ENCODE results near the gene RUVBL2. TPM values are rescaled to one million over a fixed set of nuclear protein-coding genes. Genes with fewer than 3 reads are reported as not detected.

Gene RUVBL2
- total RNA-seq = 172 and 175 TPM in 2 replicates

GRCh38 chr19:48993175-48994034 is at the start of gene RUVBL2, which contains the start of gene GYS1:
RUVBL2 (plus strand) TSS chr19:48993887; CDS start chr19:48993912, 25 bp downstream.
GYS1 (minus strand) TSS chr19:48993309; CDS start chr19:48993112, 197 bp downstream.
- H3K36me3 Mint-ChIP-seq (ENCODE audit: low read depth) = peaks cover 20% of the 10 kb centered on the region
- peaks cover 38% of the 10 kb centered on the region for H3K4me1 Mint-ChIP-seq (ENCODE audit: low read depth)
- peak; percentile 99 for DNase-seq (ENCODE audit: low spot score)
- H3K27ac Mint-ChIP-seq = peak within 1 kb of the TSS; percentile 96
- intact Hi-C loops (cut with micrococcal nuclease) = loop anchor here (1.0 to 5.0 kb wide), 18 partner anchors 26 to 666 kb away; partner anchors contain the start of genes ALDH16A1, BAX, BCAT2 and C19orf73
- H3K9me3 Mint-ChIP-seq = no peaks in the 10 kb centered on the region
- H3K27me3 Mint-ChIP-seq (ENCODE audit: insufficient read depth) = no peaks in the 10 kb centered on the region
- peak within 1 kb of the TSS; percentile 94 for H3K4me3 Mint-ChIP-seq

- intact Hi-C loops (cut with micrococcal nuclease) = no loop called here
- no peaks in the 10 kb centered on the region for H3K27me3 Mint-ChIP-seq (ENCODE audit: insufficient read depth)
Observed at GRCh38 chr19:48945415-48945814, 48.3 kb upstream of the RUVBL2 start.

GRCh38 chr19:48945817-48946216 is 47.9 kb upstream of the RUVBL2 start:
- Mint-ChIP-seq H3K4me1 (ENCODE audit: low read depth) (no peaks in the 10 kb centered on the region), H3K27ac (no peak overlapping the region), H3K27me3 (ENCODE audit: insufficient read depth) (no peaks in the 10 kb centered on the region), H3K9me3 (peaks cover 10% of the 10 kb centered on the region), H3K36me3 (ENCODE audit: low read depth) (no peaks in the 10 kb centered on the region), H3K4me3 (no peak overlapping the region)
- DNase-seq (ENCODE audit: low spot score) = no peak
- intact Hi-C loops (cut with micrococcal nuclease) = no loop called here

More at GRCh38 chr19:48945415-48945814, 48.3 kb upstream of the RUVBL2 start:
- Mint-ChIP-seq H3K27ac (no peak overlapping the region), H3K4me1 (ENCODE audit: low read depth) (no peaks in the 10 kb centered on the region), H3K36me3 (ENCODE audit: low read depth) (no peaks in the 10 kb centered on the region), H3K9me3 (peaks cover 10% of the 10 kb centered on the region), H3K4me3 (no peak overlapping the region)
- no peak for DNase-seq (ENCODE audit: low spot score)

GRCh38 chr19:48946463-48947257 is 47.0 kb upstream of the RUVBL2 start:
- H3K27me3 Mint-ChIP-seq (ENCODE audit: insufficient read depth) = no peaks in the 10 kb centered on the region
- DNase-seq (ENCODE audit: low spot score) = no peak
- H3K27ac Mint-ChIP-seq = no peak overlapping the region
- H3K4me1 Mint-ChIP-seq (ENCODE audit: low read depth) = no peaks in the 10 kb centered on the region
- intact Hi-C loops (cut with micrococcal nuclease) = no loop called here
- peaks cover 3% of the 10 kb centered on the region for H3K9me3 Mint-ChIP-seq
- H3K36me3 Mint-ChIP-seq (ENCODE audit: low read depth) = no peaks in the 10 kb centered on the region
- no peak overlapping the region for H3K4me3 Mint-ChIP-seq

- Mint-ChIP-seq H3K4me3 (no peak overlapping the region), H3K9me3 (peaks cover 3% of the 10 kb centered on the region), H3K36me3 (ENCODE audit: low read depth) (no peaks in the 10 kb centered on the region), H3K4me1 (ENCODE audit: low read depth) (no peaks in the 10 kb centered on the region), H3K27ac (no peak overlapping the region), H3K27me3 (ENCODE audit: insufficient read depth) (no peaks in the 10 kb centered on the region)
- intact Hi-C loops (cut with micrococcal nuclease) = no loop called here
- no peak for DNase-seq (ENCODE audit: low spot score)
Observed at GRCh38 chr19:48947258-48947542, 46.5 kb upstream of the RUVBL2 start.

GRCh38 chr19:48950159-48950558 is 43.5 kb upstream of the RUVBL2 start:
- peaks cover 3% of the 10 kb centered on the region for H3K36me3 Mint-ChIP-seq (ENCODE audit: low read depth)
- peaks cover 3% of the 10 kb centered on the region for H3K9me3 Mint-ChIP-seq
- H3K4me1 Mint-ChIP-seq (ENCODE audit: low read depth) = peaks cover 6% of the 10 kb centered on the region
- no peak overlapping the region for H3K27ac Mint-ChIP-seq
- intact Hi-C loops (cut with micrococcal nuclease) = loop anchor here (10.0 kb wide), 1 partner anchor 435 kb away; the partner anchor contains the start of gene LMTK3
- no peak for DNase-seq (ENCODE audit: low spot score)
- no peaks in the 10 kb centered on the region for H3K27me3 Mint-ChIP-seq (ENCODE audit: insufficient read depth)
- H3K4me3 Mint-ChIP-seq = no peak overlapping the region

GRCh38 chr19:48950830-48951519 is 42.7 kb upstream of the RUVBL2 start:
- H3K9me3 Mint-ChIP-seq = peaks cover 3% of the 10 kb centered on the region
- no peak overlapping the region for H3K4me3 Mint-ChIP-seq
- intact Hi-C loops (cut with micrococcal nuclease) = loop anchor here (10.0 kb wide), 1 partner anchor 436 kb away; the partner anchor contains the start of gene LMTK3
- no peak for DNase-seq (ENCODE audit: low spot score)
- H3K36me3 Mint-ChIP-seq (ENCODE audit: low read depth) = peaks cover 9% of the 10 kb centered on the region
- peaks cover 9% of the 10 kb centered on the region for H3K4me1 Mint-ChIP-seq (ENCODE audit: low read depth)
- no peaks in the 10 kb centered on the region for H3K27me3 Mint-ChIP-seq (ENCODE audit: insufficient read depth)
- no peak overlapping the region for H3K27ac Mint-ChIP-seq

- DNase-seq (ENCODE audit: low spot score) = no peak
- Mint-ChIP-seq H3K27me3 (ENCODE audit: insufficient read depth) (no peaks in the 10 kb centered on the region), H3K27ac (no peak overlapping the region), H3K4me3 (no peak overlapping the region), H3K36me3 (ENCODE audit: low read depth) (peaks cover 28% of the 10 kb centered on the region), H3K4me1 (ENCODE audit: low read depth) (peaks cover 26% of the 10 kb centered on the region), H3K9me3 (peaks cover 2% of the 10 kb centered on the region)
- intact Hi-C loops (cut with micrococcal nuclease) = loop anchor here (10.0 kb wide), 1 partner anchor 438 kb away; the partner anchor contains the start of gene LMTK3
Observed at GRCh38 chr19:48953141-48953540, 40.5 kb upstream of the RUVBL2 start.

- H3K36me3 Mint-ChIP-seq (ENCODE audit: low read depth) = peaks cover 30% of the 10 kb centered on the region
- peak overlapping the region; percentile 95 for H3K4me3 Mint-ChIP-seq
- no peaks in the 10 kb centered on the region for H3K27me3 Mint-ChIP-seq (ENCODE audit: insufficient read depth)
- no peak for DNase-seq (ENCODE audit: low spot score)
- no peaks in the 10 kb centered on the region for H3K9me3 Mint-ChIP-seq
- peak overlapping the region; percentile 95 for H3K27ac Mint-ChIP-seq
- intact Hi-C loops (cut with micrococcal nuclease) = loop anchor here (1.0 to 10.0 kb wide), 4 partner anchors 11 to 439 kb away; partner anchors contain the start of genes FTL, GYS1, LMTK3 and NUCB1
- peaks cover 26% of the 10 kb centered on the region for H3K4me1 Mint-ChIP-seq (ENCODE audit: low read depth)
Observed at GRCh38 chr19:48953990-48954594, 39.6 kb upstream of the RUVBL2 start.

- intact Hi-C loops (cut with micrococcal nuclease) = loop anchor here (1.0 to 10.0 kb wide), 4 partner anchors 11 to 440 kb away; partner anchors contain the start of genes FTL, GYS1, LMTK3 and NUCB1
- peak; percentile 92 for DNase-seq (ENCODE audit: low spot score)
- Mint-ChIP-seq H3K27me3 (ENCODE audit: insufficient read depth) (no peaks in the 10 kb centered on the region), H3K9me3 (no peaks in the 10 kb centered on the region), H3K4me3 (peak within 1 kb of the TSS; percentile 95), H3K36me3 (ENCODE audit: low read depth) (peaks cover 30% of the 10 kb centered on the region), H3K27ac (peak within 1 kb of the TSS; percentile 95), H3K4me1 (ENCODE audit: low read depth) (peaks cover 26% of the 10 kb centered on the region)
Observed at GRCh38 chr19:48954595-48955307, 38.9 kb upstream of the RUVBL2 start, which contains the start of gene BAX. BAX (plus strand) TSS chr19:48954875; CDS start chr19:48954929, 54 bp downstream.

GRCh38 chr19:48955308-48955958 is 38.3 kb upstream of the RUVBL2 start:
- DNase-seq (ENCODE audit: low spot score) = no peak
- Mint-ChIP-seq H3K36me3 (ENCODE audit: low read depth) (peaks cover 30% of the 10 kb centered on the region), H3K27me3 (ENCODE audit: insufficient read depth) (no peaks in the 10 kb centered on the region), H3K9me3 (no peaks in the 10 kb centered on the region), H3K4me3 (peak overlapping the region; percentile 91), H3K27ac (peak overlapping the region; percentile 85), H3K4me1 (ENCODE audit: low read depth) (peaks cover 26% of the 10 kb centered on the region)
- intact Hi-C loops (cut with micrococcal nuclease) = loop anchor here (10.0 kb wide), 1 partner anchor 441 kb away; the partner anchor contains the start of gene LMTK3

All from activated T-helper 1 cell treated with anti-CD3 and anti-CD28 coated beads, Interleukin-12 subunit alpha, Interleukin-12 subunit beta, Interleukin-2, Interleukin-4 antibody, amounts not matched to agents 30 ng/mL and 10 ng/mL and 1 ng/mL, durations not matched to agents 14 hours and 24 hours and 36 hours (primary cell).